Sciatic nerve (tissue), 2 donors: ENCODE results near the gene ECT2. TPM values are rescaled to one million over a fixed set of nuclear protein-coding genes. Genes with fewer than 3 reads are reported as not detected.
"Not testable (repeated sequence)": the region's sequence is repeated elsewhere in the genome, so short reads cannot be mapped to it uniquely, and the experiment has no call there.

Source experiments
- ATAC-seq: fragments of 200-7000 bp; cut with Tn5 transposase; one replicate; pipeline ENCODE4 v1.9.1; 2020; ENCODE audit warnings: mild to moderate bottlenecking, moderate library complexity
- DNase-seq: peaks from one replicate; pipeline ENCODE4 v3.0.0-alpha.2; 2020; ENCODE audit warnings: low spot score
- intact Hi-C: fragments of 100-400 bp; cut with DNase I; formaldehyde crosslinking; loops from one replicate; pipeline ENCODE4 v1.14.2; 2022
- total RNA-seq: library from RNA; stranded (reverse); fragmentation: NEBNext Ultra II Directional; extraction: Animal tissue kit (Norgen Biotek cat#: 25700); gene quantifications from one replicate; pipeline ENCODE4 v1.2.1, GENCODE V29; 2021
- donor health status: DM: no; HTN: no; CAD: no.
- donor health status: DM: no; HTN: no; CAD: no.

Gene ECT2
- total RNA-seq, 1 donor from 2014 or later = 11.9 TPM

DNA sequence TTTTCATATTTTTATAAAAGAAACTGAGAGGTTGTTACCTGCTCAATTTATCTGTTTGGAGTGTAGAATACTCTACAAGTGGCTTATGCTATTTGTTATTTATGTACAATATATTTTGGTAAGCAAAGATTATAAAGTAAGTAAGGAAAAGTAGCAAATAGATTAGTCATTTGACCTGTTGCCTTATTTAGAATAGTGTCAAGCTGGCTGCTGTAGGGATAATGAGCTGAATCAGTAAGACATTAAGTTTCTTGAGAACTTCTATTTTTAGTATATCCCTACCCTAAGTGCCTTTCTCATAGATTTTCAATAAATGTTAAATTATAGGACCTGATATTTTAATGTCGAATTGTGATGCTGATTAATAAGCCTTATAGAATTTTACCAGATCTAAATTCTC, 37.2 kb downstream of the ECT2 start:
- ATAC-seq (no peak), DNase-seq (no peak)
- intact Hi-C loops = no loop called here

DNA sequence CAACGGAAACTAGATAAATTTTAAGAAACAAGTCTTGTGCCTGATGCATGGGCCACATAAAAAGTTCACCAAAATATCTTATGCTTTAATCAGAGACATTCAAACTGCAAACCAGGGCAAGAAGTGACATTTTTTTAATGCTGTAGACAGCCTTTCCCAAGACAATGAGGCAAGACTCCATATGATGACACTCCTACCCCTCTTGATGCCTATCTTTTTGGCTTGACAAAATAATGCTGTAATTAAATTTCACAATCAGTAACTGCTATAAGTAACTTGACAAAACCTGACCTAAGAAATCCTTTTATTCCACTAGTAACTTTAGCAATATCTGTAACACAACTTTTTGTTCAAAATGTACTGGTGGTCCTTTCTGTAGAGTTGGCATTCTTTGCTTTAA, 48.7 kb downstream of the ECT2 start:
- DNase-seq = no peak
- ATAC-seq = no peak
- intact Hi-C loops = no loop called here

DNA sequence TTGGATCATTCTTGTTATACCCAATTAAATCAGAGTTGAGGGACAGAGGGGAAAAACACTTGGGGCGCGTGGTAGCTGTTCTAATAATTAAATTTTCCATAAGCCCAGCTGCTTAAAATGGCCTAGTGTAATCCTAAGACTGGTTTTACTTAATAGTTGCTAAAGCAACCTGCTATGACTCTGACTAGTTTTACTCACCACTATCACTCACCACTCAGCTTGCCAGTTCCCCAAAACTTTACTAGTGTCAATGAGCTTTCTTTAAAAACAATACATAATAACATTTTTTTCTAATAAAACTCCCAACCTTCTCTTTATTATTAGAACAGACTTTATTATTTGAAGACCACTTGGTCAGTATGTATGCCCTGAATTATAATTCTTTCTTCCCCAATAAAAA, 49.6 kb downstream of the ECT2 start:
- no peak for ATAC-seq
- intact Hi-C loops = no loop called here

DNA sequence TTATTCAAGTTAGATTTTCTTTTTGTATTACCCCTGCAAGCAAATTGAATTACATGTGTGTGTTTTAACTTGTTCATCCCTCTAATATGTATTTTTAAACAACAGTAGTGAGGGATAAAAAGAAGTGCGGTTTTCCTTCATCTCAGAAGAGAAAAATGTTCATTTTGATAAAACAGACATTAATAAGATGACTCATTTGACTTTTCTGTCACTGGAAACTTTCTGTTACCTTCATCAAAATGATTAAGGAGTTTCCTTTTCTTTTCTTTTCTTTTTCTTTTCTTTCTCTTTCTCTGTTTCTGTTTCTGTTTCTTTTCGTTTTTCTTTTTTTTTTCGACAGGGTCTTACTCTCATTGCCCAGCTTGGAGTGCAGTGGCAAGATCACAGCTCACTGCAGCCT, 53.0 kb downstream of the ECT2 start:
- ATAC-seq = no peak
- intact Hi-C loops = no loop called here
- DNase-seq = no peak

More for the DNA sequence above, 49.6 kb downstream of the ECT2 start:
- DNase-seq = no peak

DNA sequence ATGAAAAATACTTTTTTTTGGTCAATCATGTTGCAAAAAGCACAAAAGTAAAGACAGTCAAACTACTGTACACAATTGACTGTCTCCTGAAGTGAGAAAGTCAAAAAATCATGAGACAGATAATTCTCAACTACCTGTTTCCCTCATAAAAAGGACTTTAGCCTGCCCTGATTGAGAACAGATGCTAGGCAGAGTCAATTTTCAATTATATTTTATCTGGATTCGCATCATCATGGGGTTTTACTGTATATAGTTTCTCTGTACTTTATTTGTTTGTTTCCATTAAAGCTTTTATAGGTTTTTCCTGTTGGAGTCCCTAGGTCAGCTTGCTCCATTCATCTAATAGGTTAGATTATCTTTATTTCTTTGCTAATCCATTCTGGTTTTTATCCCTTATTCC, 53.8 kb downstream of the ECT2 start:
- DNase-seq (no peak), ATAC-seq (no peak)
- intact Hi-C loops = no loop called here

DNA sequence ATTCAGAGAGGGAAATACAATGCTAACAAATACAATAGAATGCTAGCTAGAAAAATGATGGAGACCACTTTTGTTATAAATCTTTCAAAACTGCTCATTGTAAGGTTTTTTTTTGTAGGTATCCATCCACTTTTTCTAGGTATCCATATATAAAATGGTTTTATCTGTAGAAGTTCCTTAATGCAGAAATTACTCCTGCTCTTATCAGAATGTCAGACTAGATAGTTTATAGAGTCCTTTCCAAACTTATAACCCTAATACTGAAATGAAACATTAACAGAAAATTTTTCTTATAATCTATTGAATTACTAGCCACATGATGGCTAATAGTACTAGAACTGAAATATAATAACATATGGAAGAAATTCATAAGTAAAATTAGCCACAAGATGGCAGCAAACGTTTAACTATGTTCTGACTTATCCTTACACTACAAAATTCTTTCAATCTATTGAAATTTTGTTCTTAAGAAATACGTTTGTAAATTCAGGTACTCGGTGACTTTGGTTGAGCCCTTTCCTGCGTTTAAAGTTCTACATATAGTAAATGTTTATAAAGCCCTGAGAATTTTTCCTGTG, 58.5 kb downstream of the ECT2 start:
- intact Hi-C loops = no loop called here
- ATAC-seq (no peak), DNase-seq (no peak)

DNA sequence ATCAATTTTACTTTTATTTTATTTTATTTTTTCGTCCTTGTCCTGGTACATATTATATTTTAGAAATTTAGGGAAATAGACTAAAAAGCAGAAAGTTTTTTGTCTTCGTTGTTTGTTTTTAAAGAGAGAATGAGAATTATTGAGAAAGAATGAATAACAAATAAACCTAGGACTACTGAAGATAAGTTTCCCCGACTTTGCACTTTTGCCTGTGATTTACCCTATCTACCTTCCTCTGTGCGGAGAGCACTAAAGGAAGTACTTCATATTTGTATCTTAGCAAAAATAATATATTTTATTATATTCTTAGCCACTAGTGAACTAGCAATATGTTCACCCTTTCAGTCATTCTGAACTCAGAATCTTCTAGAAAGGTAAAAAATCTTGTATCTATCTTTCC, 60.6 kb downstream of the ECT2 start:
- DNase-seq (no peak), ATAC-seq (no peak)
- intact Hi-C loops = no loop called here

DNA sequence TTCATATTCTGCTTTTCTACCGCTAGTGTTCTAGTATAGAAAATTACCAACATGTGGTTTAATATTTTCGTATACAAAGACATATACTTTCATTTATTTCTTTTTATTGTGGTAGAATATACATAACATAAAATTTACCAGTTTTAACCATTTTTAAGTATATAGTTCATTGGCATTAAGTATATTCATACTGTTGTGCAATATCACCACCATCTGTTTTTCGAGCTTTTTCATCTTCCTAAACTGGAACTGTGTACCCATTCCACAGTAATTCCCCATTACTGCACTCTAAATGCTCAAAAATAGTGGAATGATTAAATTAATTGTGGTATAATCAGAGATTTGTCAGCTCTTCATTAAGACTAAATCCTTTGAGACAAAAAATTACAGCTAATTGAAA, 62.9 kb downstream of the ECT2 start:
- ATAC-seq (no peak), DNase-seq (no peak)
- intact Hi-C loops = no loop called here

DNA sequence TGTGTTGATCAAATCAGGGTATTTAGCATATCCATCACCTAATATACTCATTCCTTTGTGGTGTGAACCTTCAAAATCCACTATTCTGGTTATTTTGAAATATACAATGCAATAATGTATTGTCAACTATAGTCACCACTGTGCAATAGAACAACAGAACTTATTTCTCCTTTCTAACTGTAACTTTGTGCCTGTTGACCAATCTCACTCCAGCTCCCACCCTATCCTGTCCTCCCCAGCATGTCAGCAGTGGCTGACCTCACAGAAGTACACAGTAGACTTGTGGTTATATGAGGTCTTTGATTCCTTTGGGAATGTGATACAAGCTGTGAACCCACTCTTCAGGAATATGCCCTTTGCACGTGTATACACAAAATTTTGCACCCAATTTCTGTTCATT, 64.2 kb downstream of the ECT2 start:
- DNase-seq (no peak), ATAC-seq (no peak)
- intact Hi-C loops = no loop called here

DNA sequence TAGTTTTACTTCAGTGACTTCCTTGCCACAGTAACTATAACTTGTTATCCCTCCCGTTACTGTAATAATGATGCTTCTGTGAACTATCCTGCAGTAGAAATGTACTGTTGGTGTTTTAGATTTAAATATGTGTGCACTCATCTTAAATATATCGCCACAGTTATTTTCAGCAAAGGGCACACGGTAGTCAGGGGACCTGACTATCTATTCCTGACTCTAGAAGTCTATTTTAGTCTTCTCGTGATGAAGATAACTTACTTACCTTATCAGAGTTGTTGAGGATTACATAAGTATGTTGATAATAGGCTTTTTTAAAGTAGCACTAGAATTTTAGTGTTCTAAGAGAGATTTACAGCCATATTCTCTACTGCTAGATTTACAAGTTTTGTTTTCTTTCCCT, 65.3 kb downstream of the ECT2 start:
- DNase-seq (no peak), ATAC-seq (no peak)
- intact Hi-C loops = no loop called here

DNA sequence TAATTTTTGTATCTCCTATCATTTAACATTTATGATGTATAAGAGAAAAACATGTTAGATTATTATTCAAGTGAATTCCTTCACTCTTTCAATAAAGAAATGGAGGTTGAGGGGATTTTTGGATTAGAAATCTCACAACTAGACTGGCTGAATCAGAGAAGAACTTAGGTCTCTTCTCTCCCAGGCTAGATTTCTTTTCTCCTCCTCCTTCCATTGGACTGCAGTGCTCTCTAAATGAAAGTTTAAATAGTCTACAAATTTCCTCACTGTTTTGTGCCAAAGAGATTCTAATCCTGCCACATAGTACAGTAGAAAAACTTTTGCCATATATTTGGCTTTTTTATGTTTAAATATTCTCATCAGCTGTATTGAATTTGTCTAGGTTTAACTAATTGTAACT, 65.8 kb downstream of the ECT2 start:
- intact Hi-C loops = no loop called here
- no peak for DNase-seq
- ATAC-seq = no peak

DNA sequence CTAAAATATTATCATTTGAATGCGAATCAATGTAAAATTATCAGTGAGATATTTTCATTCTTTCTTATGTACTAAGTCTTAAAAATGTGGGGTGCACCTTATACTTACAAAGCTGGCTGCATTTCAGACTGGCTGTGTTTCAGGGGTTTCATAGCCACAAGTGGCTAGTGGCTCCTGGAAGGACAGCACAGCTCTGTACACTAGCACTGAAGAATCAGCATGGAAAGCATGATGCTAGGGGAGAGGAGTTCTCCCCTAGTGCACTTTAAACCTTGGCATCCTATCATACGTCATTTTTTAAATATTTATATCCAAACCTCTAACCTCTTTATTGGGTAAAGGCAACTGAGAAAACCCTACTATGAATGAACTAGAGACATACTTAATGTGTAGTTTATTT, 66.4 kb downstream of the ECT2 start:
- DNase-seq (no peak), ATAC-seq (no peak)
- intact Hi-C loops = no loop called here

DNA sequence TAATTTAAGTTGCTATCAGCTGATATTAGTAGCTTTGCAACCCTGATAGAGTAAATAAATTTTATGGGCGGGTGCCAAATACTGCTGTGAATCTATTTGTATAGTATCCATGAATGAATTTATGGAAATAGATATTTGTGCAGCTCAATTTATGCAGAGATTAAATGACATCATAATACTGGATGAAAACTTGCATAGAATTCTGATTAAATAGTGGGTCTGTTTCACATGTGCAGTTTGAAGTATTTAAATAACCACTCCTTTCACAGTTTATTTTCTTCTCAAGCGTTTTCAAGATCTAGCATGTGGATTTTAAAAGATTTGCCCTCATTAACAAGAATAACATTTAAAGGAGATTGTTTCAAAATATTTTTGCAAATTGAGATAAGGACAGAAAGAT, 70.0 kb downstream of the ECT2 start:
- DNase-seq (no peak), ATAC-seq (no peak)
- intact Hi-C loops = no loop called here

DNA sequence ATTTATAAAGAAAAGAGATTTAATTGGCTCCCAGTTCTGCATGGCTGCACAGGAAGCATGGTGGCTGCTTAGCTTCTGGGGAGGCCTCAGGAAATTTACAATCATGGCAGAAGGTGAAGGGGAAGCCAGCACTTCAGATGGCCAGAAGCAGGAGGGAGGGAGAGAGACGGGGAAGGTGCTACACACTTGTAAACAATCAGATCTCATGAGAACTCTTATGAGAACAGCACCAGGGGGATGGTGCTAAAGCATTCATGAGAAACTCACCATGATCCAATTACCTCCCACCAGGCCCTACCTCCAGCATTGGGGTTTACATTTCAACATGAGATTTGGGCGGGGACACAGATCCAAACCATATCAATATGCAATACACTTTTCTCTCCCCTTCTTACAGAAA, 73.7 kb downstream of the ECT2 start:
- no peak for DNase-seq
- no peak for ATAC-seq
- intact Hi-C loops = no loop called here

DNA sequence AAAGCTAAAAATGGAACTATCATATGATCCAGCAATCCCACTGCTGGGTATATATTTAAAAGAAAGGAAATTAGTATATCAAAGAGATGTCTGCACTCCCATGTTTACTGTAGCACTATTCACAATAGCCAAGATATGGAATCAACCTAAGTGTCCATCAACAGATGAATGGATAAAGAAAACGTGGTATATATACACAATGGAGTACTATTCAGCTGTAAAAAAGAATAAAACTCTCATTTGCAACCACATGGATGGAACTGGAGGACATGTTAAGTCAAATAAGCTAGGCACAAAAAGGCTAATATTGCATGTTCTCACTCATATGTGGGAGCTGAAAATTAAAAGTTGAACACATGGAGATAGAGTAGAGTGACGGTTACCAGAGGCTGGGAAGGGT, 76.7 kb downstream of the ECT2 start:
- ATAC-seq, DNase-seq, intact Hi-C loops: not testable (repeated sequence)

DNA sequence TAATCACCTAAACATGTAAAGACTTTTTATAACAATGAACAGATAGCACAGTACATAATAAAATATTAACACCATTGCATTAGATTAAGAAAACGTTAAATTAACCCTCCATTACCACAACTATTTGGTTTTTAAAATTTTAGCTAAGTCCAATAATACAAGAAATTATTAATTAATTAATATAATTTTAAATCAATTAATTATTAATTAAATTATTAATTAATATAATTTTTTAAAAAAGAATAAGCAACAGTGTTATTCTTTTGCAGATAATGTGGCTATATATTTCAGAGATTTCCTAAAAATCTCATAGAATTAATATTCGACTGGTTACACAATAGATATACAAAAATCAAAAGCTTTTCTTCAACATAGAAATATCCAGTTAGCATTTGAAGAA, 82.5 kb downstream of the ECT2 start:
- ATAC-seq (no peak), DNase-seq (no peak)
- intact Hi-C loops = no loop called here

DNA sequence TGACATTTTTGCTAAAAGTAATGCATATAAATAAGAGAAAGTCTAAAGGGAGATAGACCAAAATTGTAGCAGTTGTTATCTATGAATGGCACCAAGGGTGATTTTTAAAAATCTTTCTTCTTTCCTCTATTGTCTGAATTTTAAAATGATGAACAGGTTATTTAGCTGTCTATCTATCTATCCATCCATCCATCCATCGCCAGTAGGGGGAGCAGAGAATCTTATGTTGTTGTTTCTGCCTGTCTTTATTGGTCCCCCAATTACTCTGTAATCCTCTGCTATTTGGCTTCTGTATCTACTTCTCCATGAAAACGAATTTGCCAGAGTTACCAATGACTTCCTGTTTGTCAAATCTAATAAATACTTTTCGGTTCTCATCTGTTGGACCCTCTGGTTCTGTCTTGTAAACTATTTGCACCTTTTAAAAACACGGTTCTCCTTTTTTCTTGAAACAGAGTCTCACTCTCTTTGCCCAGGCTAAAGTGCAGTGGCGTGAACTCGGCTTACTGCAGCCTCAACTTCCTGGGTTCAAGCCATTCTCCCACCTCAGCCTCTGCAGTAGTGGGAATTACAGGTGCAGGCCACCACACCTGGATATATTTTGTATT, 86.0 kb downstream of the ECT2 start:
- DNase-seq (no peak), ATAC-seq (no peak)
- intact Hi-C loops = no loop called here

DNA sequence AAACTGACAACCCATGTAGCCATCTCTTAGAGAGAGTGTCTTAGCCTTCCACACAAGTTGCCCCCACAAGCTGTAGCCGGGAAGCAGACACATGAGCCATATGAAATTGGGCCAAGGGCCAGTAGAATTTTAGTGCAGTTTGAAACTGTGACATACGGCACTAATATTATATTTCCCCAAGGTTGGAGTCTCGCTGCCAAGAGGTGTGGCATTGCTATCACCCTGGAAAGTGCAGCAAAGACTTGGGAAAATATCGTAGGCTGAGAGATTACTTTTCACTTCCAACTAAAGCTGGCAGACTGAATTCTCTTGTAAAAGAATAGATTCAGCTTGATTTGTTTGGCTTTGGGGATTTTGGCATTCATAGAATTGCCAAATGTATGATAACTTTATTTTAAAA, 89.2 kb downstream of the ECT2 start:
- intact Hi-C loops = no loop called here
- ATAC-seq = no peak
- DNase-seq = no peak

DNA sequence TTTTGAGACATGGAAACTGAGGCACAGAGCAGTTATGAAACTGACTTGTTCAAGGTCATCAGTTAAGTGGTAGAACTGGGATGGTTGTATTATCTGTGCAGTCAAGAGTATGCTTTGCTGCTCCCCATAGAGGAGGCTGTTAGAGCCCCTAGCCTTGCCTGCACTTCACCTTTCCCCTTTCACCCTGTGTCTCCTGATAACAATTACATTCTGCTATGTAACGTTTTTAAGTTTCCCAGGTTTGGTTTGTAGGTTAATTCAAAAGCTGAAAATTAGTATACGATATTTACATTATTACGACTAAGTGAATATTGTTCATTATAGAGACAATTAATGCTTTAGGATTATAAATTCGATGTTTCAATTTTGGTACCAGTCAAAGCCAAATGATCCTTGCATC, 89.9 kb downstream of the ECT2 start:
- ATAC-seq = no peak
- intact Hi-C loops = no loop called here
- DNase-seq = no peak

DNA sequence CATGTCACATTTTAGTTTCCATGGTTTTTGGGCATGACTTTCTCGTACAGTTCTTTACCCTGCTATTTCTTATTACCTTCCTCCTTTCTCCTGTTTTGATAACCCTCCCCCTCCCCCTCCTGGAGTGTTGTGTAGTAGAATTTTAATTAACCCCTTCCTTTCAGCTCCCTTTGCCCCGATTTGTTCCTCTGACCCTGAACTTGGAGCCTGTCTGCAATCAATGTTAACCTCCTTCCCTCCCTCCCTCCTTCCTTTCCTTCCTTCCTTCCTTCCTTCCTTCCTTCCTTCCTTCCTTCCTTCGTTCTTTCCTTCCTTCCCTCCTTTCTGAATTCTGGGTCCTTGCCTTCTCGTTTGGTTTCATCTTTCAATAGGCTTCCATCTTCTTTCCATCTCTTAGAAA, 90.4 kb downstream of the ECT2 start:
- ATAC-seq (no peak), DNase-seq (no peak)
- intact Hi-C loops = no loop called here

DNA sequence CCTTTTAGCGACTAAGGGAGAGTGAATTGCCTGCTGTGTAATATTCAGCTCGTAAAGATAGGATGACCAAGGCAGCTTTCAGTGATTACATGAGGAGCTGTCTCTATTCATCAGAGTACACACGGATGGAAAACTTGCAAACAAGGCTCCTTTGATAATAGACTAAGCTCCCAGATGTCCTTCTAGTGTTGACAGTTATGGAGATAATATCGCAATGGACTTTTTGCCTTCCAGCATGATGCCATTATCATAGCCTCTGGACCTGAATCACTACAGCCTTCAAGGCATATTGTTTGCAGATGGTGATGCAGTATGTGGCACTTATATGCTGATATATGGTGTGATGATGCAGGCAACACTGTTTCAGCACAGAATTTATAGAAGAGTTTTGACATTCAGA, 93.9 kb downstream of the ECT2 start:
- ATAC-seq (no peak), DNase-seq (no peak)
- intact Hi-C loops = no loop called here
